GM12875 (cell line): ENCODE measurements around the gene ZBTB39.
"Not testable (repeated sequence)": the region's sequence is repeated elsewhere in the genome, so short reads cannot be mapped to it uniquely, and the experiment has no call there.

Experiments used
- H3K4me3 ChIP-seq: one replicate; pipeline ENCODE4 v1.5.1; 2011; ENCODE audit warnings: low read depth, low read length, control low read depth
- TF ChIP-seq, protein P1 (sequence below): IDR thresholded peaks from 2 replicates; pipeline ENCODE4 v1.5.1; 2011; ENCODE audit warnings: low read depth, mild to moderate bottlenecking, control low read depth, inconsistent platforms, low read length, moderate library complexity, borderline replicate concordance; ENCODE audit not compliant: insufficient read depth

ZBTB39 gene

DNA sequence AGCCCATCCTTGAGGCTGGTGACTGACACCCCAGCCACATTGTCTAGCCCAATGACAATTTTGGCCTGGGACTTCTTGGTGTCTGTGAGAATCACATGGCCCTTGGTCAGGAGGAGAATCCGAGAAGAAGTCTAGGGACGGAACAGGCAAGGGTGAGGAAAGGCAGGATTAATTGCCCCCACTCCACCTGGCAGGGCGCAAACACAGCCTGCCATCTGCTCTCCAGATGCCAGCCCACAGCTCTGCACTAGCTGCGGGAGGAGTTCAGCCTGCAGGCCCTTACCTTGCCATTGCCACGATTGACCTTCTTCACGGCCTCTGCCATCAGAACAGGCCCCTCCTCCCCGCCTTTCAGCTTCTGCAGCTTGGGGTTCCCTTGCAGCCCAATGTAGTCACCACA, 23.1 kb upstream of the ZBTB39 start:
- no peak overlapping the region for H3K4me3 ChIP-seq
- TF ChIP-seq, protein P1, sequence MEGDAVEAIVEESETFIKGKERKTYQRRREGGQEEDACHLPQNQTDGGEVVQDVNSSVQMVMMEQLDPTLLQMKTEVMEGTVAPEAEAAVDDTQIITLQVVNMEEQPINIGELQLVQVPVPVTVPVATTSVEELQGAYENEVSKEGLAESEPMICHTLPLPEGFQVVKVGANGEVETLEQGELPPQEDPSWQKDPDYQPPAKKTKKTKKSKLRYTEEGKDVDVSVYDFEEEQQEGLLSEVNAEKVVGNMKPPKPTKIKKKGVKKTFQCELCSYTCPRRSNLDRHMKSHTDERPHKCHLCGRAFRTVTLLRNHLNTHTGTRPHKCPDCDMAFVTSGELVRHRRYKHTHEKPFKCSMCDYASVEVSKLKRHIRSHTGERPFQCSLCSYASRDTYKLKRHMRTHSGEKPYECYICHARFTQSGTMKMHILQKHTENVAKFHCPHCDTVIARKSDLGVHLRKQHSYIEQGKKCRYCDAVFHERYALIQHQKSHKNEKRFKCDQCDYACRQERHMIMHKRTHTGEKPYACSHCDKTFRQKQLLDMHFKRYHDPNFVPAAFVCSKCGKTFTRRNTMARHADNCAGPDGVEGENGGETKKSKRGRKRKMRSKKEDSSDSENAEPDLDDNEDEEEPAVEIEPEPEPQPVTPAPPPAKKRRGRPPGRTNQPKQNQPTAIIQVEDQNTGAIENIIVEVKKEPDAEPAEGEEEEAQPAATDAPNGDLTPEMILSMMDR: no peak

DNA sequence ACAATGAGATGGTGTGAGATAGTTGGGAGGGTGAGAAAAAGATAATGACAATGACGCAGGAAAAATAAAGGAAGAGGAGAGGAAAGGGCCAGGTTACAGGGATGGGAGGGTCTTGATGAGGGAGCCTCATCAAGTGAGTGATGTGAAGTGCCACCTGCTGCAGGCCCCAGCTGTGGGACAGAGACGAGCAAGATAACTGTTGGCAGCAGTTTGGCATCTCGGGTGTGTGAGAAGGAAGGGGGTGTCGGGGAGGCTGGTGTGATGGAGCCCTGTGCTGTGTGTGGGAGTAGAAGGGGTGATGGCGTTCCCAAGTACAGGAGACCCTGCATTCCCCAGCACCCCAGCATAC, 21.4 kb upstream of the ZBTB39 start:
- no peak overlapping the region for H3K4me3 ChIP-seq
- TF ChIP-seq, protein P1: no peak

DNA sequence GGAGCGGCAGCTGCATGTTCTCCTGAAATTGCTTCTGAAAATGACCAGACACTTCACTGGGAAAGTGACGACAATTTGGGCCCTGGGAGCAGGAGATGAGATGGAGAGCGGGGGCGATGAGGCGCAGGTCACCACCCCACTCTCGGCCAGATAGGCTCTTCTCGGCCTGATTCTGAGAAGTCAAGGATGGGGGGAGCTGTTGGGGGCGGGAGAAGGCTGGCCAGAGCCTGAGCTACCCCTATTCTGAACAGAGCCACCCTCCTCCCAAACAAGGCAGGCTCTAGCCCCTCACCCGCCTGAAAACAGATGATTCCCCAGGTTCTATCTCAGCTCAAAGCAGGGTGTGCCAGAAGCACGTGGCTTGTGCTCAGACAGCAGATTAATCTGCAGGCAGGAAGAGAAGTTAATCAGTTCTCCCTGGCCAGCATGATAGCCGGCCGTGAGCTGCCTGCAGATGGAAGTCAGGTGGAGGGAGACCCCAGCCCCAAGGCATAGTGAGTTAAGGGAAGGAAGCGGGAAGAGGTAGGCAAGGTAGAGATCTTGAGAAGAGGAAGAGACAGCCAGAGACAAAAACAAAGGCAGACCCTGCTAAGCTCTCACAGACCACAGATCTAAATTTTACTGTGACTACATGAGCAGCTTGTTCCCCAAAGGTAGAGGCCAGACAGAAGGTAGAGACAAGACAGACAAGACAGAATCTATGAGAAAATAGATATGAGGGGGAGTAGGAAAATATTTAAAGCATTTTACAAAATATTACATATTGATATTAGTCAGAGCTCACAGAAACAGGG, 20.9 kb upstream of the ZBTB39 start:
- TF ChIP-seq, protein P1: no peak
- no peak overlapping the region for H3K4me3 ChIP-seq

DNA sequence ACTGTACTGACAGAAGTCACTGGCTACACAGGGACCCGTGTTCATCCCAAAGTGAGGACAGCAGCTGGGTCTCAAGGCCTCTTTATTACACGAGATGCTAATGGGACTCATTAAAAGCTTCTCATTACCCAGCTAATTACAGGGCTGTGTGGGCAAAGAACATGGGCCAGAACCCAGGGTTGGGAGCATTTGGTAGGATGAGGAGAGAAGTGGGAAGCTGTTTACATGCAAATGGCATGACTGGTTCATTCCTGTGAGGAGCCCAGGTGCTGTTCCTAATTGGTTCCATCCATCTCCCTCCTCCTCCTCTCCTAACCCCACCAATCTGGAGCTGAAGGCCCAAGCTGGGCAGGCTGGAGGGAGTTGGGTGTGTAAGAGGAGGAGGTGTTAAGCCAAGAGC, 18.9 kb upstream of the ZBTB39 start:
- no peak overlapping the region for H3K4me3 ChIP-seq

DNA sequence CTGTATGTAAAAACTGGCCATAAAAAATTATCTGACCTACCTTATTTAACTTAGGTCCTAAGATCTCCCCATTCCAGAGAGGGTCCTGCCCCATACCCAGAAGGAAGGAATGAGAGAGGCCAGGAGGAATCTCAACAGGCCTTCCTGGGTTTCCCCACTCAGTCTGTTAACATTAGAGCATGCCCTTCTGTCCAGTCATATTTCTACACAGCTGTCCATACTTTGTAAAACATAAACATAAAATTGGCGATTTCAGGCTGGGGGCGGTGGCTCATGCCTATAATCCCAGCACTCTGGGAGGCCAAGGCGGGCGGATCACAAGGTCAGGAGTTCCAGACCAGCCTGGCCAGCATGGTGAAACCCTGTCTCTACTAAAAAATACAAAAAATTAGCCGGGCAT, 16.0 kb upstream of the ZBTB39 start:
- H3K4me3 ChIP-seq: not testable (repeated sequence)

More for the DNA sequence above, 18.9 kb upstream of the ZBTB39 start:
- TF ChIP-seq, protein P1: no peak

DNA sequence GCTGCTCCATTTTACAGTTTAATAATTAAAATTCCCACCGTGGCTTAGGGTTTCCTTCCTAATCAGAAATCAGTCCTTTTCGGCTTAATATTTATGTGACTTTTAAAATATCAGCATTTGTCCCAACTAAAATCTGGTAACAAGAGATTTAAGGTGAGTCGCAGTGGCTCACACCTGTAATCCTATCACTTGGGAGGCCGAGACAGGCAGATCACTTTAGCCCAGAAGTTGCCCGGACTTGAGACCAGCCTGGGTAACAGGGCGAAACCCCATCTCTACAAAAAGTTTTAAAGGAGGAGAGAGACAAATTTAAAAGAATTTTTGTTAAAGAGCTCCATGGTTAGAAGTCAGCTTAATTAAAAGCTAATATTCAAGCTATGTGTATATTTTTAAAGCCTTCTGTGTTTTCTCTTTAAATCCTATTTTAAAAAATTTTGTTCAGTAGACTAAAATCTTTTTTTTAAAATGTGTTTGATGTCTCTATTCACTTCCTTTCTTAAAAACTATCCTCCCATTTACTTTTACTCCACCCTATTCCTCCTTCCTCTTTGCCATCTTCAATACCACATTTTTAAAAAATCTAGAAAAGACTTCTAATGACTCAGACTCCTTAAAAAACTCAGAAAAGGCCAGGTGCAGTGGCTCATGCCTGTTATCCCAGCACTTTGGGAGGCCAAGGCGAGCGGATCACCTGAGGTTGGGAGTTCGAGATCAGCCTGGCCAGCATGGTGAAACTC, 13.8 kb upstream of the ZBTB39 start:
- TF ChIP-seq, protein P1: no peak
- H3K4me3 ChIP-seq: no peak overlapping the region

DNA sequence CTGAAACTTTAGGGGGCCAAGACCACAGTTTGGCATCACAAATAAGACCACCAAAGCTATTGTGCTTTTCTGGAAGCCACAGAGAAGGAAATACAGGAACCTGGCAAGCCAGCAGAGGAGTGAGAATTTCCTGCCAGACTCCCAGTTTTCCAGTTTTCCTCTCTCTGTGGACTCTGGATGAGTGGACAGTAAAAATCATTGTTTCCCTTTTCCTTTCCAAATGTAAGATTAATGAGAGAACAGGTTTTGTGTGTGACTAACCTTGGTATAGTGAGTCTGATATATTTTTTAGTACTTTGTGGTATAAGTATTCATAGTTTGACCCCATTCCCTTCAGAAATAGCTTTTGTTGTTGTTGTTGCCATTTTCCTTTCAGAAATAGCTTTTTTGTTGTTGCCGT, 12.6 kb upstream of the ZBTB39 start:
- TF ChIP-seq, protein P1: no peak
- no peak overlapping the region for H3K4me3 ChIP-seq

DNA sequence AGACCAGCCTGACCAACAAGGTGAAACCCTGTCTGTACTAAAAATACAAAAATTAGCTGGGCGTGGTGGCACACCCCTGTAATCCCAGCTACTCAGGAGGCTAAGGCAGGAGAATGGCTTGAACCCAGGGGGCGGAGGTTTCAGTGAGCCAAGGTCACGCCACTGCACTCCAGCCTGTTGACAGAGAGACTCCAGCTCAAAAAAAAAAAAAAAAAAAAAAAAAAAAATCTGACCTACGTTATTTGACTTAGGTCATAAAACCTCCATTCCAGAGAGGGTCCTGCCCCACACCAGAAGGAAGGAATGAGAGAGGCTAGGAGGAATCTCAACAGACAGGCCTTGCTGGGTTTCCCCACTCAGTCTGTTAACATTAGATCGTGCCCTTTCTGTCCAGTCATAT, 12.0 kb upstream of the ZBTB39 start:
- H3K4me3 ChIP-seq: not testable (repeated sequence)
